Skeletal muscle tissue (tissue), 4 donors: ENCODE data around the gene MTMR8. TPM values are rescaled to one million over a fixed set of nuclear protein-coding genes. Genes with fewer than 3 reads are reported as not detected.
"Not testable (repeated sequence)": the region's sequence is repeated elsewhere in the genome, so short reads cannot be mapped to it uniquely, and the experiment has no call there.

Source experiments
- H3K27ac ChIP-seq: one replicate; pipeline ENCODE4 v1.7.0; 2013; ENCODE audit warnings: mild to moderate bottlenecking, low read depth, low read length, inconsistent platforms
- H3K27me3 ChIP-seq, 3 donors: one replicate each; pipeline ENCODE4 v1.7.0; 2013; ENCODE audit warnings: low read length in 3 of 3; ENCODE audit not compliant: control insufficient read depth in 3 of 3, insufficient read depth in 3 of 3
- H3K36me3 ChIP-seq, 3 donors: one replicate each; pipeline ENCODE4 v1.7.0; 2013; ENCODE audit warnings: low read length in 3 of 3; ENCODE audit not compliant: control insufficient read depth in 3 of 3, insufficient read depth in 3 of 3
- H3K4me1 ChIP-seq, 3 donors: one replicate each; pipeline ENCODE4 v1.7.0; 2013; ENCODE audit warnings: low read length in 3 of 3, mild to moderate bottlenecking in 3 of 3; ENCODE audit not compliant: control insufficient read depth in 3 of 3, insufficient read depth in 3 of 3
- H3K4me3 ChIP-seq, 3 donors: one replicate each; pipeline ENCODE4 v1.7.0; 2013; ENCODE audit warnings: low read length in 3 of 3
- H3K9ac ChIP-seq, 3 donors: one replicate each; pipeline ENCODE4 v1.7.0; 2013; ENCODE audit warnings: low read length in 3 of 3, mild to moderate bottlenecking in 3 of 3, moderate library complexity in 2 of 3, low read depth in 1 of 3
- H3K9me3 ChIP-seq, 3 donors: one replicate each; pipeline ENCODE4 v1.7.0; 2013; ENCODE audit warnings: low read length in 3 of 3; ENCODE audit not compliant: control insufficient read depth in 3 of 3
- total RNA-seq: library from RNA; depleted of rRNA; stranded (reverse); fragments of >200 nt; gene quantifications from one replicate; pipeline ENCODE4 v1.2.3, GENCODE V29; 2014
- donor health status: Osteomylitis.

Gene MTMR8
- total RNA-seq, 1 donor from 2014 or later = 2.6 TPM

DNA sequence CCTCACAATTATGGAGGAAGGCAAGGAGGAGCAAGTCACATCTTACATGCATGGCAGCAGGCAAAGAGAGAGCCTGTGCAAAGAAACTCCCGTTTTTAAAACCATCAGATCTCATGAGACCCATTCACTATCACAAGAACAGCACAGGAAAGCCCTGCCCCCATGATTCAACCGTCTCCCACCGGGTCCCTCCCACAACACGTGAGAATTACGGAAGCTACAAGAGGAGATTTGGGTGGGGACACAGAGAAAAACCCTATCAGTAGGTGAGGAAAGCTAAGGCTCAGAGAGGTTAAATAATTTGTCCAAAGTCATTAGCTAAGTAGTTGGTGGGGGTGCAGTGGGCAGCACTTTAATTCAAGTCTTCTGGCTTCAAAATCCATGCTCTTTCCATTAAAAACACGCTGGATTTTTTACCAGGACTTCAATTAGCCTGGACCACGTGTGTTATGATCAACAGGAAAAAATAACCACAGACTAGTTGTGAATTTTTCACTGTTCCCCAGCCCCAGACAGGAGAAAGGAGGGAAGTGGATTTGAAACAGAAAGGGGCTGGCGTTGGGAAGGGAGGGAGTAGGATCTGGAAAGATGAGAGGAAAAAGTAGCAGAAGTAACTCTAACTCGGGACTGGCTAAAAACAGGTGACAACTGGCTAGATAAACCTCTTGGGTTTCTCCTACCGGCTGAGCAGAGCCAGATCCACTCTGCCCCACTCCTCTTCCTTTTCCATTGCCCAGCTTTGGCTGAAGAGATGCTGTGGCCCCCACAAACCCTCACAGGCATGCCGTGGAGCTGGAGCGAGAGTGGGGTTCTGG is 986 bp downstream of the MTMR8 start:
- Histone ChIP-seq H3K9ac (peak overlapping the region in 2 of 3 donors; percentile 65 to 77), H3K9me3 (no peaks in the 10 kb centered on the region), H3K36me3 (no peaks in the 10 kb centered on the region), H3K27ac (no peak overlapping the region), H3K4me3 (peak overlapping the region; percentile 73 to 83 (median 73)), H3K4me1 (peaks cover 0 to 3% (median 0%) of the 10 kb centered on the region in 3 donors), H3K27me3 (peaks cover 0 to 3% (median 0%) of the 10 kb centered on the region in 3 donors)

DNA sequence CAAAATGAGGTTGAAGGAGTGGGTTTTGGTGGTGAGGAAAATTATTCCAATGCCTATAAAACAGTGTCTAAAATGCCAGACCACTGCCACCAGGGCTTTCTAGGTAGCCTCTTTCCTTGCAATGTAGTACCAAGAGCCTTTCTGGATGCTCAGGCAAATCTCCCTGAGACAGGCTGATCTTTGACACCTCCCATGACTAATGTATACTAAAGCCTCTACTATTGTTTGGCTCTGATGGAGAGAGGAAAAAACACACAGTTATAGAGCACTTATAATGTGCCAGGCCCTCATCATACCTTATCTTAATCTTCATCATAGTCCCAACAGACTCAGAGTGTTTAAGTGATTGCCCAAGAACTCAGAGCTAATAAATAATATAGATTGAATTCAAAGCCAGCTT is 5.8 kb downstream of the MTMR8 start:
- H3K4me3 ChIP-seq = no peak overlapping the region
- H3K9me3 ChIP-seq = peaks cover 0 to 2% (median 0%) of the 10 kb centered on the region in 3 donors
- no peak overlapping the region for H3K9ac ChIP-seq
- no peaks in the 10 kb centered on the region for H3K36me3 ChIP-seq
- H3K27me3 ChIP-seq = peaks cover 0 to 3% (median 0%) of the 10 kb centered on the region in 3 donors
- H3K4me1 ChIP-seq = no peaks in the 10 kb centered on the region
- no peak overlapping the region for H3K27ac ChIP-seq

DNA sequence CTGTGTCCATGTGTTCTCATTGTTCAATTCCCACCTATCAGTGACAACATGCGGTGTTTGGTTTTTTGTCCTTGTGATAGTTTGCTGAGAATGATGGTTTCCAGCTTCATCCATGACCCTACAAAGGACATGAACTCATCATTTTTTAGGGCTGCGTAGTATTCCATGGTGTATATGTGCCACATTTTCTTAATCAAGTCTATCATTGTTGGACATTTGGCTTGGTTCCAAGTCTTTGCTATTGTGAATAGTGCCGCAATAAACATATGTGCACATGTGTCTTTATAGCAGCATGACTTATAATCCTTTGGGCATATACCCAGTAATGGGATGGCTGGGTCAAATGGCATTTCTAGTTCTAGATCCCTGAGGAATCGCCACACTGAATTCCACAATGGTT is 14.5 kb downstream of the MTMR8 start:
- H3K4me3 ChIP-seq, H3K9me3 ChIP-seq, H3K27me3 ChIP-seq, H3K27ac ChIP-seq, H3K4me1 ChIP-seq, H3K9ac ChIP-seq, H3K36me3 ChIP-seq: not testable (repeated sequence)

DNA sequence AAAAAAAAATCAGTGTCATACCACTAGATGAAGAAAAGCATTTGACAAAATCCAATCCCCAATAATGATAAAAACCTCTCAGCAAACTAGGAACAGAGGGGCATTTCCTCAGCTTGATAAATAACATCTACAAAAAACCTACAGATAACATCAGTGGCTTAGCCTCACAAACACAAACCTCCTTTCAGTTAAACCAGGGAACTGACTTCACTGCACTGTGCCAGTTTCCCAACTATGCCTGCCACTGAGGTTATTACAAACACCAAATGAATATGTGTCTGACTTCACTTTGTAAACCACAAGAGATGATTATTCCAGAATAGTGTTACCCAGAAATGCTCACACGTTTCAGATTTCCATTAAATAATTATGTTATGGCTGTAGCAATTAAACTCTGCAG is 15.3 kb downstream of the MTMR8 start:
- no peak overlapping the region for H3K9ac ChIP-seq
- H3K36me3 ChIP-seq = no peaks in the 10 kb centered on the region
- no peak overlapping the region for H3K4me3 ChIP-seq
- no peak overlapping the region for H3K27ac ChIP-seq
- H3K4me1 ChIP-seq = no peaks in the 10 kb centered on the region
- H3K27me3 ChIP-seq = no peaks in the 10 kb centered on the region
- H3K9me3 ChIP-seq = no peaks in the 10 kb centered on the region

DNA sequence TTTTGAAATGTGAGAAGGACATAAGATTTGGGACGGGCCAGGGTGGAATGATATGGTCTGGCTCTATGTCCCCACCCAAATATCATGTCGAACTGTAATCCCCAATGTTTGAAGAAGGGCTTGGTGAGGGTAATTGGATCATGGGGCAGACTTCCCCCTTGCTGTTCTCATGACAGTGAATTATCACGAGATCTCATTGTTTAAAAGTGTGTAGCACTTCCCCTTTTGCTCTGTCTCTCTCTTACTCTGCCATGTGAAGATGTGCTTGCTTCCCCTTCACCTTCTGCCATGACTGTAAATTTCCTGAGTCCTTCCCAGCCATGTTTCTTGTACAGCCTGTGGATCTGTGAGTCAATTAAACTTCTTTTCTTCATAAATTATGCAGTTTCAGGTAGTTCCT is 17.5 kb downstream of the MTMR8 start:
- Histone ChIP-seq H3K27me3 (no peaks in the 10 kb centered on the region), H3K9me3 (no peaks in the 10 kb centered on the region), H3K4me1 (no peaks in the 10 kb centered on the region), H3K36me3 (no peaks in the 10 kb centered on the region), H3K27ac (no peak overlapping the region), H3K9ac (no peak overlapping the region), H3K4me3 (no peak overlapping the region)

DNA sequence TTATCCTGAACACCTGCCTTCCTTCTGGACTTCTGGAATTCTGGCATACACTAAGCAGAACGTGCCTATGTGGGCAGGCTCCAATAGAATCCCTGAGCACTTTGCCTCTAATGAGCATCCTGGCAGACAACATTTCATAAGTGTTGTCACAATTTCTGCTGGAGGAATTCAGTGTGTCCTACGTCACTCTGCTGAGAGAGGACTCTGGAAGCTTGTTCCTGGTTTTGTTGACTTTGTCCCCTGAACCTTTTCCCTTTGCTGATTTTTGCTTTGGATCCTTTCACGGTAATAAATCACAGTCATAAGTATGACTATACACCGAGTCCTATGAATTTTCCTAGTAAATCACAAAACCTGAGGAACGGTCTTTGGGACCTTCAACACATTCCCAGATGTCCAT is 43.2 kb downstream of the MTMR8 start:
- Histone ChIP-seq H3K27ac (no peak overlapping the region), H3K9me3 (no peaks in the 10 kb centered on the region), H3K9ac (no peak overlapping the region), H3K4me1 (no peaks in the 10 kb centered on the region), H3K4me3 (no peak overlapping the region), H3K27me3 (no peaks in the 10 kb centered on the region), H3K36me3 (peaks cover 0 to 2% (median 0%) of the 10 kb centered on the region in 3 donors)

DNA sequence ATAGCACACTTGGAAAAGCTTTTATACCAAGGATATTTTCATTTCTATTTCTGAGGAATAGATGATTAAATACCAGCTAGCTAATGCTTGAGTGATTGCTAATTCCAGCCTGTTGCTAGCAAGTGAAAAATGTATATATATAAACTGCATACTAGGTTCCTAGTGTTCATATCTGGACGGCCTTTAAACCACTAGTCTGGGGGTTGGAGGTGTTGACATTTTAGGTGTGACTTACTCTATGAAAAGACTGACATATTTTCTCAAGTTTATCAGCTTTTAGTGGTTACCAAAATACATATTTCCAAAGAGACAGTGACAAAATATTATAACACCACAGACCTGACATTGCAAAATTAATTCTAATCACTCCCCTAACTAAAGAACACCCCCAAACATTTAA is 44.7 kb downstream of the MTMR8 start:
- H3K9ac ChIP-seq = no peak overlapping the region
- H3K36me3 ChIP-seq = peaks cover 0 to 2% (median 0%) of the 10 kb centered on the region in 3 donors
- H3K4me3 ChIP-seq = no peak overlapping the region
- no peaks in the 10 kb centered on the region for H3K27me3 ChIP-seq
- H3K27ac ChIP-seq = no peak overlapping the region
- no peaks in the 10 kb centered on the region for H3K9me3 ChIP-seq
- H3K4me1 ChIP-seq = no peaks in the 10 kb centered on the region

DNA sequence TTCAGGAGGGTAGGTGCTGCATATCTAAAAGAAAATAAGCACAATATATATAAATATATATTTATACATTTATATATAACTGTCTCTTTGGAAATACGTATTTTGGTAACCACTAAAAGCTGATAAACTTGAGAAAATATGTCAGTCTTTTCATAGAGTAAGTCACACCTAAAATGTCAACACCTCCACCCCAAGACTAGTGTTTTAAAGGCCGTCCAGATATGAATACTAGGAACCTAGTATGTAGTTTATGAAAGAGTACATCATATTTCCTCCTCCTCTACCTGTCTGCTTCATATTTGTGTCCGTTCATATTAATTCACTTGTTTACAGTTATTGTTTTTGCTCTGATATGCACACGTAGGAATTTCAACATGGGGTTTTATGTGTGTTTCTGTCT is 45.2 kb downstream of the MTMR8 start:
- Histone ChIP-seq H3K36me3 (peaks cover 0 to 2% (median 0%) of the 10 kb centered on the region in 3 donors), H3K27me3 (no peaks in the 10 kb centered on the region), H3K9me3 (no peaks in the 10 kb centered on the region), H3K27ac (no peak overlapping the region), H3K4me3 (no peak overlapping the region), H3K4me1 (no peaks in the 10 kb centered on the region), H3K9ac (no peak overlapping the region)

DNA sequence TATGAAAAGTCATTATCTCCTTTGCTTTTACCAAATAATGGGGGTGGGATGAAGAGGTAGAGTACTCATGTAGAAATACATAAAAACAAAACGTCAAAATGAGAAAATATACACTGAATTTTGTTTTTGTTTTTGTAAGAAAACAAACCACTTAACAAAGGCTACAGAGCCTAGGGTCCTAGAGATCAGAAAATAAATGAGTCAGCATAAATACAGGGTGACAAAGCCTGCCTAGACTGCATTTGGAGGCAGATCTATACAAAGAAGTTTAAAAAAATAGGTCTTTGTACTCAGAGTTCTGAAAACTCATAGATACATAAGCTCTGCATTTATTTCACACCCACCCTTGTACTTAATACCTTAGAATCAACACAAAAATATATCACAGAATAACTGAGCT is 52.4 kb downstream of the MTMR8 start:
- Histone ChIP-seq H3K9me3 (no peaks in the 10 kb centered on the region), H3K36me3 (no peaks in the 10 kb centered on the region), H3K9ac (no peak overlapping the region), H3K27ac (no peak overlapping the region), H3K4me1 (no peaks in the 10 kb centered on the region), H3K27me3 (peaks cover 0 to 4% (median 0%) of the 10 kb centered on the region in 3 donors), H3K4me3 (no peak overlapping the region)

DNA sequence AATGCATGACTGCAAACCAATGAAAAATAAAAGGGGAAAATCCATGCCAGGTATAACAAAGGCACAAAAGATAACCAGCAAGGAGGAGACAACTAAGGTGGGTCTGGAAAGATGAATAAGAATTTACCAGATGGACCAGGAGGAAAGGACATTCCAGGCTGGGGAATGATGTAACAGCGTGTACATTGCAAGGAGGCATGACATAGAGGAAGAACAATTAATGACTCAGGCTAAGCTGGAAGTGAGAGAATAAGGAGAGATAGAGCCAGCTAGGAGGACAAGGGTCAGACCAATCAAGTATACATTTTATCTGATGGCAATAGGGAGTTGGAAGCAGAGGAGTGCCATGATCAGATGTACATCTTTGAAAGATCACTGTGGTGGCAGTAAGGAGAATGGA is 57.0 kb downstream of the MTMR8 start:
- Histone ChIP-seq H3K36me3 (no peaks in the 10 kb centered on the region), H3K27me3 (peaks cover 0 to 4% (median 0%) of the 10 kb centered on the region in 3 donors), H3K9ac (no peak overlapping the region), H3K4me3 (no peak overlapping the region), H3K9me3 (no peaks in the 10 kb centered on the region), H3K27ac (no peak overlapping the region), H3K4me1 (no peaks in the 10 kb centered on the region)
